Measurements from ENCODE around the gene COL4A2. TPM values are rescaled to one million over a fixed set of nuclear protein-coding genes. Genes with fewer than 3 reads are reported as not detected.

The COL4A2 gene
- polyA plus RNA-seq, 1 donor from 2014 or later: not detected

DNA sequence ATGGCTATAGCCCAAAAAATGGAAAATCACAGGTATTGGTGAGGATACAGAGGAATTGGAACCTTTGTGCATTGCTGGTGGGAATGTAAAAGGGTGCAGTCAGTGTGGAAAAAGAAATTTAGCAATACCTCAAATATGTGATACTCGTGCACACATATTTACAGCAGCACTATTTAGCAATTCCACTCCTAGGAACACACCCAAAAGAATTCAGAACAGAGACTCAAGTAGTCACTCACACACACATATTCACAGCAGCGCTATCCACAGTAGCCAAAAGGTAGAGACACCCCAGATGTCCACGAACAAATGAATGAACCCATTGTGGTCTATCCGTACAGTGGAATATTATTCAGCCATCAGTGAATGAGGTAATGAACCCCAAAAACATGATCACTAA, 114.0 kb downstream of the COL4A2 start:
- H3K4me1 Mint-ChIP-seq: peaks cover 0 to 3% (median 0%) of the 10 kb centered on the region in 3 donors
- H3K9me3 Mint-ChIP-seq: no peaks in the 10 kb centered on the region
- H3K4me3 Mint-ChIP-seq: no peak overlapping the region
- no peak overlapping the region for H3K27ac Mint-ChIP-seq
- H3K36me3 Mint-ChIP-seq: no peaks in the 10 kb centered on the region
- H3K27me3 Mint-ChIP-seq: peaks cover 28% of the 10 kb centered on the region

DNA sequence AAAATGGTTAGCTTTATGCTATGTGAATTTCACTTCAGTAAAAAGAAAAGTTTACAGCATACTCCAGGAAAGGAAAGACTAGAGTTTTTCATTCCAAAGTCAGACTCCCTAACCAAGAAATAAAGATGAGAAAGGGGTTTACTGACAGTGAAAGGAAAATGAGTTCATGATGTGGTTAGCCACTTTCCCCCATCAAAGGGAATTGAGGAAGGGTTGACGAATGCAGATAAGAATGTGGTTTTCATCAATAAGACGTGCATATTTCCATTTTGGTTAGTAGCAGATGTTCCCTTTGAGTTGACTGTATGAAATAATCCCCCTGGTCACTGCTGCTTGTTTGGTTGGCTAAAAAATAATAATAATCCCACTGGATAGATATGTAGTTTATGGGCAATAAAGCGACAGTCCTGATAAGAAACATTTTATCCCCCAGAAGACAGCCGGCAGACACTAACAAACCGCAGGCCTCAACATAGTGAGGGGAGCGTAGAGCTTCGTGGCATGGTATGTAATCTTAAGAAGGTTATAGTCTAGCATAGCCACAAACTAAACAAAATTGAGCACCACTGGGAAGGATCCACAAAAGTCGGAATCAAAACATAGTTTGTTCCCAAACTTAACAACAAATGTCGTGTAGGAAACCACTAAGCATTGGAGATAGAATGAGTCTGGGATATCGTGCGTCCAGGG, 114.8 kb downstream of the COL4A2 start:
- Mint-ChIP-seq H3K9me3 (no peaks in the 10 kb centered on the region), H3K4me3 (no peak overlapping the region), H3K27ac (no peak overlapping the region), H3K27me3 (peaks cover 28% of the 10 kb centered on the region), H3K4me1 (peaks cover 0 to 3% (median 0%) of the 10 kb centered on the region in 3 donors), H3K36me3 (no peaks in the 10 kb centered on the region)

GRCh38 chr13:110422913-110423688, 116.0 kb downstream of the COL4A2 start:
- H3K4me3 Mint-ChIP-seq: no peak overlapping the region
- no peak overlapping the region for H3K27ac Mint-ChIP-seq
- H3K4me1 Mint-ChIP-seq: no peaks in the 10 kb centered on the region
- peaks cover 28% of the 10 kb centered on the region for H3K27me3 Mint-ChIP-seq
- H3K9me3 Mint-ChIP-seq: no peaks in the 10 kb centered on the region
- H3K36me3 Mint-ChIP-seq: no peaks in the 10 kb centered on the region

DNA sequence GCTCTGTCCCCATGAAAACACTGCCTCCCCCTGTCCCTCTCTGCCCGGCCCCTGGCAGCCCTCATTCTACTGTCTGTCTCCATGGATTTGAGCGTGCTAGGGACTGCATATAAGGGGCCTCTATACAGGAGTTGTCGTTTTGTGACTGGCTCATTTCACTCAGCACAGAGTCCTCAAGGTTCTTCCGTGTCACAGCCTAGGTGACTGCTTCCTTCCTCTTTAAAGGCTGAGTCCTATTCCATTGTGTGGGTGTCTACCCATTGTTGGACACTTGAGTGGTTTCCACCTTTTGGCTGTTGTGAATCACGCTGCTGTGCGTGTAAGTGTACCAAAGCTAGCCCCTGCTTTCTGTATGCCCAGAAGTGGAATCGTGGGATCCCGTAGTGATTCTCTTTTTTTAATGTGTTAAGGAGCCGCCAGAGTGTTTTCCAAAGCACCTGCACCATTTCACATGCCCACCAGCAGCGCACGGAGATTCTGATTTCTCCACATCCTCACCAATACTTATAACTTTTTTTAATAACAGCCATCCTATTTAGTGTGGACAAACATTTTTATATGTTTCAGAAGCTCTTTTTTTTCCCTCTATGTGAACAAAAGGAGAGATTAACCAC, 116.7 kb downstream of the COL4A2 start:
- no peaks in the 10 kb centered on the region for H3K9me3 Mint-ChIP-seq
- H3K27me3 Mint-ChIP-seq: peaks cover 28% of the 10 kb centered on the region
- no peaks in the 10 kb centered on the region for H3K4me1 Mint-ChIP-seq
- H3K36me3 Mint-ChIP-seq: no peaks in the 10 kb centered on the region
- H3K27ac Mint-ChIP-seq: no peak overlapping the region
- H3K4me3 Mint-ChIP-seq: no peak overlapping the region

DNA sequence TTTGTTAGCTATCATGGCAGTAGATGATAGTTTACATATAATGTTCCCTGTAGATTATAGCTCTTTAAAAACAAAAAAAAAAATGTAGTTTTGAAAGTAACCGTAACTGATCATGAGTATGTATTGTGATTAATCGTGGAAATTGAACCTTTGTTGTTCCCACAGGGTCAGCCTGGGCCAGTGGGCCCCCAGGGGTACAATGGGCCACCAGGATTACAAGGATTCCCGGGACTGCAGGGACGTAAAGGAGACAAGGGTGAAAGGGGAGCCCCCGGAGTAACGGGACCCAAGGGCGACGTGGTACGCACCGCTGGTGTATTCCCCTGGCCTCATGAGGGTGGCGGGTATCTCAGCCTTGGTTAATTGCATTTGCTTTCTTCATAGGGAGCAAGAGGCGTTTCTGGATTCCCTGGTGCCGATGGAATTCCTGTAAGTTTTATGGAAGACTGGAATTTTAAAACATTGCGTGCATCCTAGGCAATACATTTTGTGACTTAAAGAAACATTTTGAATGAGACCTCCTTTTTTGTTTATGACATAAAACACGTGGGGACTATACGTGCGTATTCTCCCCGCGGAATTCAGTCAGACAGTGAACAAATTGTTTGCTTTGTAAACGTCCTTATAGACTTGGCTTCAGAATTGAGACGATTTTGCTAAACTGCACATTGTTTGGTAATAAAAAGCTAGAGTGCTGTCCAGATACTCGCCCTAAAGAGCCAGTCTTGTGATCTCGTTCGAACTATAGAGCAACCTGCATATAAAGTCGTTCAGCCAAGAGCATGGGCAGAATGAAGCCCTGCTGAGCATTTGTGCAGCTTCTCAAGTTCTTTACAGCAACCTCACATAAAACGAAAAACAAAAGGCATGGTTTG, 117.7 kb downstream of the COL4A2 start:
- H3K4me1 Mint-ChIP-seq: no peaks in the 10 kb centered on the region
- no peaks in the 10 kb centered on the region for H3K36me3 Mint-ChIP-seq
- no peak overlapping the region for H3K4me3 Mint-ChIP-seq
- H3K27ac Mint-ChIP-seq: no peak overlapping the region
- H3K27me3 Mint-ChIP-seq: peaks cover 24% of the 10 kb centered on the region
- H3K9me3 Mint-ChIP-seq: no peaks in the 10 kb centered on the region

- H3K9me3 Mint-ChIP-seq: no peaks in the 10 kb centered on the region
- H3K4me3 Mint-ChIP-seq: no peak overlapping the region
- H3K27ac Mint-ChIP-seq: no peak overlapping the region
- no peaks in the 10 kb centered on the region for H3K4me1 Mint-ChIP-seq
- no peaks in the 10 kb centered on the region for H3K36me3 Mint-ChIP-seq
- H3K27me3 Mint-ChIP-seq: peaks cover 22% of the 10 kb centered on the region
Measured at GRCh38 chr13:110425444-110425780, 118.3 kb downstream of the COL4A2 start.

GRCh38 chr13:110426735-110427134, 119.7 kb downstream of the COL4A2 start:
- no peaks in the 10 kb centered on the region for H3K9me3 Mint-ChIP-seq
- no peak overlapping the region for H3K4me3 Mint-ChIP-seq
- H3K27ac Mint-ChIP-seq: no peak overlapping the region
- H3K27me3 Mint-ChIP-seq: peaks cover 14% of the 10 kb centered on the region
- H3K4me1 Mint-ChIP-seq: no peaks in the 10 kb centered on the region
- no peaks in the 10 kb centered on the region for H3K36me3 Mint-ChIP-seq

GRCh38 chr13:110428313-110428712, 121.2 kb downstream of the COL4A2 start:
- Mint-ChIP-seq H3K36me3 (no peaks in the 10 kb centered on the region), H3K27me3 (peaks cover 5% of the 10 kb centered on the region), H3K4me3 (no peak overlapping the region), H3K27ac (no peak overlapping the region), H3K4me1 (no peaks in the 10 kb centered on the region), H3K9me3 (no peaks in the 10 kb centered on the region)

- Mint-ChIP-seq H3K4me3 (no peak overlapping the region), H3K27me3 (peaks cover 8% of the 10 kb centered on the region), H3K4me1 (peaks cover 0 to 1% (median 0%) of the 10 kb centered on the region in 3 donors), H3K36me3 (no peaks in the 10 kb centered on the region), H3K9me3 (no peaks in the 10 kb centered on the region), H3K27ac (no peak overlapping the region)
Measured at GRCh38 chr13:110430391-110431336, 123.6 kb downstream of the COL4A2 start.

DNA sequence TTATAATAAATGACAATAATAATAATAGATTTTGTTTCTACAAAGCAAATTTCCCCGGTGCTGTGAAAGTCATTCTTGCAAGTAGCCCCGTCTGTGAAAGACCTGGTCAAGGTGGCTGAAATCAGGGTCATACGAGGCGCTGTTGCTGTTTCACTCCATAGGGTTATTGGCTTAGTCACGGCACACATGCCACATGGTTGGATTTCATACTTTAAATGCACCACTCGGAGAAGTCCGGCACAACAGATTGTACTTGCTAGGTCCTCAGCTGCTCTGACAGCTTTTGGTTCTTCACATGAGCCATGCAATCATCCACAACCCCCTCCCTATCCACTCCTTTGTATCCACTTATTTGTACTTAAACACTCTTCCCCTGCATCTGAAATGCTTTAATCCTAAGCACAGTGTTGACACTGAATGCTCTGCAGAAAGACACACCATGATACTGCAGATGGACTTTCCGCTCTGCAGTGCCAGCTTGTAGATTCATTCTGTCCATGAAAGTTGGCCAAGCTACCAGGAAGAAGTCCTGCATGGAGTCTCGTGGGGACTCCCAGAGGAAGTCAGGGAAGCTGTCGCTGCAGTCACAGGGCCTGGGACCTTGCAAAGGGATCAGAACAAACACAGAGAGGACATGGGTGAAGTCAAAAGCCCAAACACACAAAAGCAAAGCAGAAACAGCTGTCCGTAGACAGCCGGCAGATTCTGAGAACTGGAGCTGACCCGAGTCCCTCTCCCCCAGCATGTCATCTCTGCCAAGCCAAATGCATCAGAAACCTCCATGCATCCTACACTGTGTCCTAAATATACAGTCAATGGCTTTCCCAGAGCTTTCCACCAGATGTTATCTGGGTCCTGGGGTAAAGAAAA, 124.6 kb downstream of the COL4A2 start:
- Mint-ChIP-seq H3K27me3 (peaks cover 6% of the 10 kb centered on the region), H3K4me1 (peaks cover 0 to 1% (median 0%) of the 10 kb centered on the region in 3 donors), H3K4me3 (no peak overlapping the region), H3K27ac (no peak overlapping the region), H3K9me3 (no peaks in the 10 kb centered on the region), H3K36me3 (no peaks in the 10 kb centered on the region)

- H3K27ac Mint-ChIP-seq: no peak overlapping the region
- no peaks in the 10 kb centered on the region for H3K36me3 Mint-ChIP-seq
- peaks cover 6% of the 10 kb centered on the region for H3K27me3 Mint-ChIP-seq
- H3K9me3 Mint-ChIP-seq: no peaks in the 10 kb centered on the region
- H3K4me1 Mint-ChIP-seq: peaks cover 0 to 1% (median 0%) of the 10 kb centered on the region in 3 donors
- H3K4me3 Mint-ChIP-seq: no peak overlapping the region
Measured at GRCh38 chr13:110432522-110432921, 125.4 kb downstream of the COL4A2 start.

GRCh38 chr13:110433014-110433413, 125.9 kb downstream of the COL4A2 start:
- no peak overlapping the region for H3K27ac Mint-ChIP-seq
- peaks cover under 1% of the 10 kb centered on the region for H3K36me3 Mint-ChIP-seq
- no peak overlapping the region for H3K4me3 Mint-ChIP-seq
- no peaks in the 10 kb centered on the region for H3K9me3 Mint-ChIP-seq
- H3K4me1 Mint-ChIP-seq: peaks cover 0 to 1% (median 0%) of the 10 kb centered on the region in 3 donors
- H3K27me3 Mint-ChIP-seq: peaks cover 6% of the 10 kb centered on the region

GRCh38 chr13:110434629-110435028, 127.5 kb downstream of the COL4A2 start:
- H3K27ac Mint-ChIP-seq: no peak overlapping the region
- peaks cover 2% of the 10 kb centered on the region for H3K36me3 Mint-ChIP-seq
- peaks cover 6% of the 10 kb centered on the region for H3K27me3 Mint-ChIP-seq
- peaks cover 0 to 1% (median 0%) of the 10 kb centered on the region in 3 donors for H3K4me1 Mint-ChIP-seq
- no peak overlapping the region for H3K4me3 Mint-ChIP-seq
- no peaks in the 10 kb centered on the region for H3K9me3 Mint-ChIP-seq
